K562 (cell line): Measurements from ENCODE around the gene TAS2R40. TPM values are rescaled to one million over a fixed set of nuclear protein-coding genes. Genes with fewer than 3 reads are reported as not detected.
A peak's percentile ranks its signal among the peaks of the same experiment; 100 is the strongest.

ENCODE experiments used
- CBX3 ChIP-seq, 2 experiments: IDR thresholded peaks; 1 replicate in 1 of 2; 2 replicates in 1 of 2; pipeline ENCODE4 v1.6.1; 2012; ENCODE audit warnings: inconsistent platforms in 2 of 2, low read length in 2 of 2, borderline replicate concordance in 1 of 2, control low read depth in 1 of 2
- EGR1 ChIP-seq: fragments of 450-650 bp; conservative IDR thresholded peaks from 2 replicates; pipeline ENCODE4 v1.6.1; 2017; ENCODE audit warnings: mild to moderate bottlenecking
- ELF1 ChIP-seq: fragments of 200-800 bp; sonication (Bioruptor generic); IDR thresholded peaks from 2 replicates; pipeline ENCODE4 v1.6.1; 2016; ENCODE audit warnings: missing genetic modification characterization, missing compliant biosample characterization
- HIVEP1 ChIP-seq: fragments of 250-450 bp; sonication (Bioruptor Pico); IDR thresholded peaks from 2 replicates; pipeline ENCODE4 v1.4.0; 2020; ENCODE audit warnings: mild to moderate bottlenecking
- HOXB6 ChIP-seq: fragments of 250-450 bp; sonication (Bioruptor Pico); IDR thresholded peaks from 2 replicates; pipeline ENCODE4 v1.5.1; 2022; ENCODE audit warnings: mild to moderate bottlenecking, borderline replicate concordance
- MYBL2 ChIP-seq, 2 experiments: fragments of 450-650 bp in 1 of 2; sonication (generic) in 1 of 2; formaldehyde crosslinking in 1 of 2; IDR thresholded peaks; 2 replicates each; pipeline versions ENCODE4 v1.6.1 to v1.8.1; 2017 to 2022; ENCODE audit warnings: borderline replicate concordance in 1 of 2, inconsistent platforms in 1 of 2, low read depth in 1 of 2, mild to moderate bottlenecking in 1 of 2, missing genetic modification reagents in 1 of 2, moderate library complexity in 1 of 2
- MYC ChIP-seq, 2 experiments: fragments of 250-450 bp in 1 of 2; sonication (Bioruptor Pico) in 1 of 2; IDR thresholded peaks; 2 replicates each; pipeline versions ENCODE4 v1.5.1 to v1.6.1; 2012 to 2021; ENCODE audit warnings: low read depth in 2 of 2, borderline replicate concordance in 1 of 2, improper control_type of control experiment in 1 of 2, low read length in 1 of 2, mild to moderate bottlenecking in 1 of 2, moderate library complexity in 1 of 2
- MYNN ChIP-seq, 2 experiments: sonication (generic); formaldehyde crosslinking in 1 of 2; IDR thresholded peaks; 2 replicates each; pipeline versions ENCODE4 v1.5.0 to v1.6.1; 2016 to 2020; ENCODE audit warnings: antibody characterized with exemption in 1 of 2, missing genetic modification reagents in 1 of 2
- NR0B1 ChIP-seq: fragments of 450-650 bp; IDR thresholded peaks from one replicate; pipeline ENCODE4 v1.6.1; 2018; ENCODE audit warnings: mild to moderate bottlenecking, moderate library complexity; ENCODE audit not compliant: partially characterized antibody
- PRMT5 ChIP-seq: sonication (generic); formaldehyde crosslinking; IDR thresholded peaks from 2 replicates; pipeline ENCODE4 v1.5.0; 2020; ENCODE audit warnings: missing genetic modification reagents
- polyA plus RNA-seq, 8 experiments: library from polyadenylated mRNA; depleted of rRNA in 4 of 8; stranded (reverse) in 5 of 8; unstranded in 3 of 8; fragments of >200 nt; fragmentation: Nextera tagmentation in 2 of 8; fragmentation: Illumina TruSeq in 1 of 8; extraction: Ambion mirVana in 2 of 8; extraction: Trizol in 1 of 8; gene quantifications; 2 replicates each; pipeline versions ENCODE4 v1.2.1 to v1.2.3, GENCODE V29; 2011 to 2014; ENCODE audit warnings: inconsistent platforms in 1 of 8, missing spikeins in 1 of 8
- total RNA-seq, 7 experiments: library from RNA; depleted of rRNA in 6 of 7; stranded (reverse); fragments of >200 nt in 6 of 7; fragmentation: Illumina TruSeq in 2 of 7; extraction: Trizol in 2 of 7; gene quantifications; 2 replicates each; pipeline versions ENCODE4 v1.2.1 to v1.2.3, GENCODE V29; 2011 to 2021; ENCODE audit warnings: low replicate concordance in 1 of 7
- TF ChIP-seq, protein P1 (sequence below): IDR thresholded peaks from 2 replicates; pipeline ENCODE4 v1.6.1; 2012; ENCODE audit warnings: low read depth, low read length, improper control_type of control experiment, borderline replicate concordance
- TF ChIP-seq, protein P2 (sequence below), 2 experiments: fragments of 450-650 bp; conservative IDR thresholded peaks; 2 replicates each; pipeline ENCODE4 v1.6.1; 2017; ENCODE audit warnings: mild to moderate bottlenecking in 2 of 2, moderate library complexity in 2 of 2
- TF ChIP-seq, protein P3 (sequence below), 2 experiments: fragments of 450-650 bp in 1 of 2; sonication (generic) in 1 of 2; formaldehyde crosslinking in 1 of 2; IDR thresholded peaks in 1 of 2; conservative IDR thresholded peaks in 1 of 2; 2 replicates each; pipeline versions ENCODE4 v1.6.1 to v1.8.1; 2016 to 2023; ENCODE audit warnings: mild to moderate bottlenecking in 2 of 2, moderate library complexity in 2 of 2, inconsistent platforms in 1 of 2, missing genetic modification reagents in 1 of 2
- TF ChIP-seq, protein P4 (sequence below): fragments of 450-650 bp; IDR thresholded peaks from 2 replicates; pipeline ENCODE4 v1.6.1; 2017; ENCODE audit warnings: mild to moderate bottlenecking, moderate library complexity
- TF ChIP-seq, protein P5 (sequence below): fragments of 250-450 bp; sonication (Bioruptor Pico); IDR thresholded peaks from 2 replicates; pipeline ENCODE4 v1.5.1; 2021; ENCODE audit warnings: mild to moderate bottlenecking

Gene TAS2R40
- total and polyA plus RNA-seq, 9 of the 15 experiments (the other 6 are each of a cell fraction or from before 2014, with no cell fraction given), result not detected

DNA sequence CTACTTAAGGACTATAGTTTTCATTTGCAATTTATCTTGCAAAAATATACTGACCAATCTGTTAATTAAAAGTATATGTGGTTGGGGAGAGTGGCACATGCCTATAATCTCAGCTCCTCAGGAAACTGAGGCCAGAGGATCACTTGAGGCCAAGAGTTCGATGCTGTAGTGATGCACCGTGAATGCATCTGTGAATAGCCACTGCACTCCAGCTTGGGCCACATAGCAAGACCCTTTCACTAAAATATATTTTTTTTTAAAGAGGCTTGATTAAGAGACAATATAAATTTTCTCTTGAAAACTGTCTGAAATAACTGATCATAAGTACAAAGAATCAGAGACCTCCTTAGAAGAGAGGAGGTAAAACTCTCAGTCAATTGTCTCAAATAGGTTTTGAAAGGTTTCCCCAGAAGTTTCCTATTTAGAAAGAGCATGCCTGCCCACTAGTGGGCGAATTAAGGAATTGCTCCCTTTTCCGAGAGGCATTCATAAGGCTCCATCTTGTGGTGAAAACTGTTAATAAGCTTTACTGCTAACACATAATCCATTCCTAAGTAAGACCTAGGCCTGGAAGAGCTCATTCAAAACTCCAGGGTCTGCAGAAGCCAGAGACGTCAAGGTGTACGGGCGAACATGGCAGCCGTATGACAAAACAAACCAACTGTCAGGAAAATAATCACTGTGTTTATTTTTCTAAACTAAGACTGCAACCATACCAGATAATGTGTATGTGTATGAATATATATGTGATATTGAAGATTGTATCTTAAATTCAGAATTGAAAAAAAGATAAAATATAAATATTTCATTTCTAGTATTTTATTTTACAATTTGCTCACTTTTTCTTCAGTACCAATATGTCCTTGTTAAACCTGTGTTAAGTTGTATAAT lies 6.8 kb upstream of the TAS2R40 start (continued):
- TF ChIP-seq, protein P1, sequence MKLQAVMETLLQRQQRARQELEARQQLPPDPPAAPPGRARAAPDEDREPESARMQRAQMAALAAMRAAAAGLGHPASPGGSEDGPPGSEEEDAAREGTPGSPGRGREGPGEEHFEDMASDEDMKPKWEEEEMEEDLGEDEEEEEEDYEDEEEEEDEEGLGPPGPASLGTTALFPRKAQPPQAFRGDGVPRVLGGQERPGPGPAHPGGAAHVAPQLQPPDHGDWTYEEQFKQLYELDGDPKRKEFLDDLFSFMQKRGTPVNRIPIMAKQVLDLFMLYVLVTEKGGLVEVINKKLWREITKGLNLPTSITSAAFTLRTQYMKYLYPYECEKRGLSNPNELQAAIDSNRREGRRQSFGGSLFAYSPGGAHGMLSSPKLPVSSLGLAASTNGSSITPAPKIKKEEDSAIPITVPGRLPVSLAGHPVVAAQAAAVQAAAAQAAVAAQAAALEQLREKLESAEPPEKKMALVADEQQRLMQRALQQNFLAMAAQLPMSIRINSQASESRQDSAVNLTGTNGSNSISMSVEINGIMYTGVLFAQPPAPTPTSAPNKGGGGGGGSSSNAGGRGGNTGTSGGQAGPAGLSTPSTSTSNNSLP, result peak; percentile 74; the same call in 1 of the 2 replicates
- TF ChIP-seq, protein P2, sequence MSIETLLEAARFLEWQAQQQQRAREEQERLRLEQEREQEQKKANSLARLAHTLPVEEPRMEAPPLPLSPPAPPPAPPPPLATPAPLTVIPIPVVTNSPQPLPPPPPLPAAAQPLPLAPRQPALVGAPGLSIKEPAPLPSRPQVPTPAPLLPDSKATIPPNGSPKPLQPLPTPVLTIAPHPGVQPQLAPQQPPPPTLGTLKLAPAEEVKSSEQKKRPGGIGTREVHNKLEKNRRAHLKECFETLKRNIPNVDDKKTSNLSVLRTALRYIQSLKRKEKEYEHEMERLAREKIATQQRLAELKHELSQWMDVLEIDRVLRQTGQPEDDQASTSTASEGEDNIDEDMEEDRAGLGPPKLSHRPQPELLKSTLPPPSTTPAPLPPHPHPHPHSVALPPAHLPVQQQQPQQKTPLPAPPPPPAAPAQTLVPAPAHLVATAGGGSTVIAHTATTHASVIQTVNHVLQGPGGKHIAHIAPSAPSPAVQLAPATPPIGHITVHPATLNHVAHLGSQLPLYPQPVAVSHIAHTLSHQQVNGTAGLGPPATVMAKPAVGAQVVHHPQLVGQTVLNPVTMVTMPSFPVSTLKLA (conservative IDR thresholded peaks at IDR 0.05), result 0 out of 4 replicates have a peak, but pooled peaks of 1 of the 2 experiments have one; percentile 22
- no peak for TF ChIP-seq EGR1
- TF ChIP-seq ELF1 (tag), result no peak
- TF ChIP-seq MYC (IDR thresholded peaks at IDR 0.05; ENCODE audit: low read depth, low read length), result no peak
- no peak for TF ChIP-seq MYC (CRISPR knock-in tag; IDR thresholded peaks at IDR 0.05; ENCODE audit: borderline replicate concordance, low read depth)
- no peak for TF ChIP-seq PRMT5
- TF ChIP-seq, protein P3, sequence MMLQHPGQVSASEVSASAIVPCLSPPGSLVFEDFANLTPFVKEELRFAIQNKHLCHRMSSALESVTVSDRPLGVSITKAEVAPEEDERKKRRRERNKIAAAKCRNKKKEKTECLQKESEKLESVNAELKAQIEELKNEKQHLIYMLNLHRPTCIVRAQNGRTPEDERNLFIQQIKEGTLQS (IDR thresholded peaks at IDR 0.05), result no peak
- TF ChIP-seq, protein P3 (CRISPR knock-in tag; conservative IDR thresholded peaks at IDR 0.05), result no peak
- no peak for TF ChIP-seq HOXB6
- TF ChIP-seq CBX3 (IDR thresholded peaks at IDR 0.05; ENCODE audit: borderline replicate concordance in 1 of 2, low read length in 2 of 2), result peak in 1 of 2 experiments; percentile 75; a peak in 1 of 3 replicates
- TF ChIP-seq, protein P4, sequence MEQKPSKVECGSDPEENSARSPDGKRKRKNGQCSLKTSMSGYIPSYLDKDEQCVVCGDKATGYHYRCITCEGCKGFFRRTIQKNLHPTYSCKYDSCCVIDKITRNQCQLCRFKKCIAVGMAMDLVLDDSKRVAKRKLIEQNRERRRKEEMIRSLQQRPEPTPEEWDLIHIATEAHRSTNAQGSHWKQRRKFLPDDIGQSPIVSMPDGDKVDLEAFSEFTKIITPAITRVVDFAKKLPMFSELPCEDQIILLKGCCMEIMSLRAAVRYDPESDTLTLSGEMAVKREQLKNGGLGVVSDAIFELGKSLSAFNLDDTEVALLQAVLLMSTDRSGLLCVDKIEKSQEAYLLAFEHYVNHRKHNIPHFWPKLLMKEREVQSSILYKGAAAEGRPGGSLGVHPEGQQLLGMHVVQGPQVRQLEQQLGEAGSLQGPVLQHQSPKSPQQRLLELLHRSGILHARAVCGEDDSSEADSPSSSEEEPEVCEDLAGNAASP, result no peak
- no peak for TF ChIP-seq MYNN (IDR thresholded peaks at IDR 0.05)
- no peak for TF ChIP-seq MYNN (CRISPR knock-in tag; IDR thresholded peaks at IDR 0.05)
- no peak for TF ChIP-seq MYBL2 (IDR thresholded peaks at IDR 0.05; ENCODE audit: low read depth)
- no peak for TF ChIP-seq MYBL2 (CRISPR knock-in tag; IDR thresholded peaks at IDR 0.05; ENCODE audit: borderline replicate concordance)
- no peak for TF ChIP-seq NR0B1
- TF ChIP-seq, protein P5, sequence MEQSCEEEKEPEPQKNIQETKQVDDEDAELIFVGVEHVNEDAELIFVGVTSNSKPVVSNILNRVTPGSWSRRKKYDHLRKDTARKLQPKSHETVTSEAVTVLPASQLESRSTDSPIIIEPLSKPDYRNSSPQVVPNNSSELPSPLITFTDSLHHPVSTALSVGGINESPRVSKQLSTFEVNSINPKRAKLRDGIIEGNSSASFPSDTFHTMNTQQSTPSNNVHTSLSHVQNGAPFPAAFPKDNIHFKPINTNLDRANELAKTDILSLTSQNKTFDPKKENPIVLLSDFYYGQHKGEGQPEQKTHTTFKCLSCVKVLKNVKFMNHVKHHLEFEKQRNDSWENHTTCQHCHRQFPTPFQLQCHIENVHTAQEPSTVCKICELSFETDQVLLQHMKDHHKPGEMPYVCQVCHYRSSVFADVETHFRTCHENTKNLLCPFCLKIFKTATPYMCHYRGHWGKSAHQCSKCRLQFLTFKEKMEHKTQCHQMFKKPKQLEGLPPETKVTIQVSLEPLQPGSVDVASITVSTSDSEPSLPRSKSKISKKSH (CRISPR knock-in tag), result no peak
- TF ChIP-seq HIVEP1 (CRISPR knock-in tag), result no peak
